ENCODE results near the gene CRYZL1. TPM values are rescaled to one million over a fixed set of nuclear protein-coding genes. Genes with fewer than 3 reads are reported as not detected.

The CRYZL1 gene
- total RNA-seq, 1 experiment from 2014 or later: 13.5 TPM

GRCh38 chr21:33684923-33685560 lies 43.5 kb upstream of the CRYZL1 start:
- no peak overlapping the region for H2AK5ac ChIP-seq (ENCODE audit: insufficient read length, low read length)
- peaks cover 35% of the 10 kb centered on the region; the same call in 1 of the 2 replicates for H3K79me2 ChIP-seq (ENCODE audit: insufficient read depth, low read length)
- no peak overlapping the region for H3K18ac ChIP-seq (ENCODE audit: insufficient read length, low read depth, low read length)
- H3K4me1 ChIP-seq (ENCODE audit: insufficient read depth, low read length): peaks cover 11% of the 10 kb centered on the region
- Mint-ChIP-seq H3K9me3 (peaks cover 0 to 2% of the 10 kb centered on the region in 2 experiments; a peak in 1 of 5 replicates), H3K27ac (peak overlapping the region; percentile 90 to 96 (median 96); a peak in 6 of 7 replicates), H3K27me3 (ENCODE audit: low read depth) (no peaks in the 10 kb centered on the region), H3K36me3 (ENCODE audit: insufficient read depth in 1 of 3, low read depth in 3 of 3) (peaks cover 4 to 15% (median 8%) of the 10 kb centered on the region in 3 experiments; a peak in 6 of 7 replicates), H3K4me1 (peaks cover 64 to 71% of the 10 kb centered on the region in 2 experiments), H3K4me3 (peak overlapping the region; percentile 46 to 72)
- no CpG with 5 or more reads among the region's 5 CpGs for WGBS (ENCODE audit: extremely low coverage, insufficient read length, low lambda C conversion rate)
- no peak overlapping the region for H3K9ac ChIP-seq (ENCODE audit: extremely low read depth, insufficient read length, low read length)
- H3K23ac ChIP-seq (ENCODE audit: insufficient read length, low read depth, low read length): no peak overlapping the region
- H3K56ac ChIP-seq (ENCODE audit: insufficient read length, low read depth, low read length): no peak overlapping the region
- H4K91ac ChIP-seq (ENCODE audit: insufficient read length, low read depth, low read length): no peak overlapping the region
- H3K9me3 ChIP-seq (ENCODE audit: control insufficient read depth, low read depth, low read length): no peaks in the 10 kb centered on the region
- H2BK5ac ChIP-seq (ENCODE audit: insufficient read length, low read length): no peak overlapping the region
- no peak overlapping the region for H2BK20ac ChIP-seq (ENCODE audit: low read depth, low read length, poor library complexity, severe bottlenecking)
- H3K27me3 ChIP-seq (ENCODE audit: insufficient read depth, low read length): no peaks in the 10 kb centered on the region
- H2AFZ ChIP-seq (ENCODE audit: low read length): no peak overlapping the region
- H2BK120ac ChIP-seq (ENCODE audit: low read depth, low read length, poor library complexity, severe bottlenecking): no peak overlapping the region
- no peak overlapping the region for H4K5ac ChIP-seq (ENCODE audit: insufficient read length, low read depth, low read length)
- H3K4me2 ChIP-seq (ENCODE audit: insufficient read depth, insufficient read length, low read length): peak overlapping the region; percentile 57
- H3K23me2 ChIP-seq (ENCODE audit: insufficient read length, low read depth, low read length, poor library complexity, severe bottlenecking): no peaks in the 10 kb centered on the region
- no peak overlapping the region for H2BK15ac ChIP-seq (ENCODE audit: low read depth, low read length)
- peak overlapping the region; percentile 88 for H3K27ac ChIP-seq (ENCODE audit: insufficient read length, low read depth, low read length)
- DNase-seq: no peak
- H3K14ac ChIP-seq (ENCODE audit: insufficient read depth, low read length): no peak overlapping the region
- H4K20me1 ChIP-seq (ENCODE audit: control insufficient read depth, insufficient read depth, insufficient read length): no peaks in the 10 kb centered on the region
- no peak overlapping the region for H3K4ac ChIP-seq (ENCODE audit: low read depth, low read length)
- no peak overlapping the region for H4K8ac ChIP-seq (replicated peaks; ENCODE audit: insufficient read length, low read depth, low read length)
- no peak for TF ChIP-seq CTCF (conservative IDR thresholded peaks at IDR 0.05)
- H3K79me1 ChIP-seq (ENCODE audit: insufficient read depth, low read depth, low read length, poor library complexity, severe bottlenecking): no peaks in the 10 kb centered on the region
- H2BK12ac ChIP-seq (ENCODE audit: insufficient read length, low read depth, low read length): no peak overlapping the region
- H3T11ph ChIP-seq (ENCODE audit: low read length): no peak overlapping the region
